Measurements from ENCODE around the gene LBHD1.

LBHD1 gene

DNA sequence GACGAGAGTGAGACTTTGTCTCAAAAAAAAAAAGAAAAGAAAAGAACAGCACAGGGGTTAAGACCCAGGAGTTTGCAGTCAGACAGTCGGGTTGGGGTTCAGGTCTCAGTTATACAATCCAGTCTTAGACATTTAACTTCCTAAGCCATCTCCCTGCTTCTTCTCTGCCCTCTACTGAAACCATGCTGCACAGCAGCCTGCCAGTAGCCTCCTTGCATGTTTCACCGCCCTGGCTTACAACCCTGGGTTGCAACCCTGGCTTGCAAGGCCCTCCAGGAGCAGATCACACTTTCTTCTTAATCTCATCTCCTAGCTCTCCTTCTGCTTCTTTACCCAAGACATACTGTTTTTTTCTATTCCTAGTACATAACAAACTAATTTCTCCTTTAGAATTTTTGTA is 44.4 kb downstream of the LBHD1 start:
- Histone ChIP-seq H4K91ac (ENCODE audit: low read depth, low read length) (no peak overlapping the region), H4K8ac (ENCODE audit: low read depth, low read length) (no peak overlapping the region), H4K12ac (ENCODE audit: low read depth, low read length) (no peak overlapping the region), H3K4me1 (ENCODE audit: control insufficient read depth in 1 of 2, insufficient read depth in 2 of 2, low read length in 2 of 2) (no peaks in the 10 kb centered on the region), H3K9me3 (ENCODE audit: insufficient read depth, low read depth, low read length) (no peaks in the 10 kb centered on the region), H3K23ac (ENCODE audit: low read length) (no peak overlapping the region), H3K4me3 (ENCODE audit: low read depth, low read length) (no peak overlapping the region), H2AFZ (ENCODE audit: insufficient read depth, low read length, poor library complexity) (no peak overlapping the region), H3K27me3 (ENCODE audit: insufficient read depth, low read length) (no peaks in the 10 kb centered on the region), H2BK120ac (ENCODE audit: insufficient read depth, low read length, poor library complexity) (no peak overlapping the region), H3K79me1 (ENCODE audit: low read length) (no peaks in the 10 kb centered on the region), H2BK5ac (ENCODE audit: low read depth, low read length, poor library complexity) (no peak overlapping the region), H3K36me3 (ENCODE audit: control insufficient read depth in 1 of 2, insufficient read depth in 2 of 2, low read length in 2 of 2) (peaks cover 71% of the 10 kb centered on the region in 2 experiments), H3K27ac (ENCODE audit: low read depth, low read length) (no peak overlapping the region), H3K4ac (ENCODE audit: low read depth, low read length) (no peak overlapping the region), H3K14ac (ENCODE audit: low read length) (no peak overlapping the region), H3K9ac (ENCODE audit: low read length) (no peak overlapping the region), H3K18ac (ENCODE audit: low read length) (no peak overlapping the region), H2AK5ac (ENCODE audit: low read length) (no peak overlapping the region), H2BK12ac (ENCODE audit: low read length) (no peak overlapping the region), H3K4me2 (ENCODE audit: low read length) (no peak overlapping the region), H3K79me2 (ENCODE audit: control insufficient read depth, insufficient read depth, low read length, poor library complexity) (no peaks in the 10 kb centered on the region)
- DNase-seq, result no peak
- no CpG with 5 or more reads among the region's 3 CpGs for WGBS (ENCODE audit: extremely low coverage, insufficient coverage, insufficient read length)

DNA sequence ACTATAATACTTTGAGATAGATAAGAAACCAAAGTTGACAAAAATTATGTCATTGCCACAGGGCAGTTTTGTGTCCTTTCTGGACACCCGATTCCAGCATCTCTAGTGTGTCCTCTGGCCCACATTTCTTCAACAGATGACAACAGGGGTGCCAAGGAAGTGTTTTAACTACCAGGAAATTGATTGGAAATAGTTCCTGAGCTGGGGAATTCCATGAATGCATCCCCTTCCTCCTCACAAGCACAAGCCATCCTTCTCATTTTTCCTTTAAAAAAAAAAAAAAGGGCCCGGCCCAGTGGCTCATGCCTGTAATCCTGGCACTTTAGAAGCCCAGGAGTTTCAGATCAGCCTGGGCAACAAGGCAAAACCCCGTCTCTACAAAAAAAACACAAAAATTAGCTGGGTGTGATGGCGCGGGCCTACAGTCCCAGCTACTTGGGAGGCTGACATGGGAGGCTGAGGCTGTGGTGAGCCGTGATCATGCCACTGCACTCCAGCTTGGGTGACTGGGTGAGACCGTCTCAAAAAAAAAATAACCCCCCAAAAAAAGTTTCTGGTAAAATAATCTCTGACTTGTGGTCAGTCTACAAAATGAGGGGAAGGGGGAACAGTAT is 49.5 kb downstream of the LBHD1 start:
- no peak overlapping the region for H3K18ac ChIP-seq (ENCODE audit: low read length)
- peak overlapping the region; percentile 93 for H3K4me2 ChIP-seq (ENCODE audit: low read length)
- H3K4me1 ChIP-seq (ENCODE audit: control insufficient read depth in 1 of 2, insufficient read depth in 2 of 2, low read length in 2 of 2), result peaks cover 3 to 7% of the 10 kb centered on the region in 2 experiments
- no CpG with 5 or more reads among the region's 7 CpGs for WGBS (ENCODE audit: extremely low coverage, insufficient coverage, insufficient read length)
- no peak overlapping the region for H2BK120ac ChIP-seq (ENCODE audit: insufficient read depth, low read length, poor library complexity)
- peaks cover 25 to 28% of the 10 kb centered on the region in 2 experiments for H3K36me3 ChIP-seq (ENCODE audit: control insufficient read depth in 1 of 2, insufficient read depth in 2 of 2, low read length in 2 of 2)
- H4K91ac ChIP-seq (ENCODE audit: low read depth, low read length), result no peak overlapping the region
- no peak overlapping the region for H2BK5ac ChIP-seq (ENCODE audit: low read depth, low read length, poor library complexity)
- no peak overlapping the region for H3K4ac ChIP-seq (ENCODE audit: low read depth, low read length)
- no peak for DNase-seq
- no peak overlapping the region for H3K9ac ChIP-seq (ENCODE audit: low read length)
- H4K8ac ChIP-seq (ENCODE audit: low read depth, low read length), result peak overlapping the region; percentile 37
- H2AFZ ChIP-seq (ENCODE audit: insufficient read depth, low read length, poor library complexity), result no peak overlapping the region
- no peak overlapping the region for H3K4me3 ChIP-seq (ENCODE audit: low read depth, low read length)
- H3K79me2 ChIP-seq (ENCODE audit: control insufficient read depth, insufficient read depth, low read length, poor library complexity), result peaks cover 3% of the 10 kb centered on the region
- H4K12ac ChIP-seq (ENCODE audit: low read depth, low read length), result no peak overlapping the region
- no peak overlapping the region for H2AK5ac ChIP-seq (ENCODE audit: low read length)
- H2BK12ac ChIP-seq (ENCODE audit: low read length), result no peak overlapping the region
- H3K27me3 ChIP-seq (ENCODE audit: insufficient read depth, low read length), result no peaks in the 10 kb centered on the region
- peaks cover 3% of the 10 kb centered on the region for H3K79me1 ChIP-seq (ENCODE audit: low read length)
- H3K23ac ChIP-seq (ENCODE audit: low read length), result no peak overlapping the region
- no peaks in the 10 kb centered on the region for H3K9me3 ChIP-seq (ENCODE audit: insufficient read depth, low read depth, low read length)
- no peak overlapping the region for H3K14ac ChIP-seq (ENCODE audit: low read length)
- peak overlapping the region; percentile 29 for H3K27ac ChIP-seq (ENCODE audit: low read depth, low read length)

DNA sequence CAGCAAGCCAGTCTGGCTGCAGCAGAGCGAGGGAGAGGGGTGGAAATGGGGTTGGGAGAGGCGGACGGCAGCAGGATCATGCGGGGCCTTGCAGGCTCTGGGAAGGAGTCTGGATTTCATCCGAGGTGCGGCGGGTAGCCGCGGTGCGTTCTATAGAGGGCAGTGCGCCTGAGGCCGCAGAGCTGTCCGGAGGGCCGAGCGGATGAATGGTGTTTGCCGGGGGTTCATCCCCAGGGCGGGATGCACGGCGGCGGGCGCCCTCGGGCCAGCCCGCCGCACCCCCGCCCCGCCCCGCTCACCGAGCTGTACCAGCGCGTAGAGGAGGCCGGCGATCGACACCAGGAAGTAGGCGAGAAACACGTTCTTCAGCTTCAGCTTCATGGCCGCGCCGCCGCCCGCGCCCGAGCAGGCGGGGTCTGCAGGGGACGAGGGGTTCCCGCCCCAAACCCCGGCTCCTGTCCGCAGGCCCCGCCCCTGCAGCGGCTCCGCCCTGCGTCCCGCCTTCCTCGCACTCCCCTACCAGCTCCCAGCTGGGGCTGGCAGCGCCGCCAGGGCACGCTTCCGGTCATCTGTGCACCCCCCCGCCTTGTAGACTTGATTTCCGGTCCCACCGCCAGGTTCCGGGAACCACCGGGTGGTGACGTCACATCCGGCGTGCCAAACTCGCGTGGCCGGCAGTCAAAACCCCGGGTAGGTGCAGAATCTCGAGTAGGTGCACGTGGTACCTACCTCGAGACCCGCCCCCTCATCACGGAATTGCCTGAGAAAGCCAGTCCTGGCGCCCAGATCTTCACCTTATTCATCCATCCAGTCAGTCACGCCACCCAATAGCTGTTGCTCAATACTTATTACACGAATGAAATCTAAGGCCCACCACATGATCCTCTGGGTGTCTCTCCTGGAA is 50.2 kb downstream of the LBHD1 start, which contains the start of gene B3GAT3:
B3GAT3 (minus strand) TSS at position 420 of the 904 bp plus-strand sequence; CDS start at position 381, 39 bp downstream.
- no CpG with 5 or more reads among the region's 77 CpGs for WGBS (ENCODE audit: extremely low coverage, insufficient coverage, insufficient read length)
- peaks cover 3% of the 10 kb centered on the region for H3K79me2 ChIP-seq (ENCODE audit: control insufficient read depth, insufficient read depth, low read length, poor library complexity)

DNA sequence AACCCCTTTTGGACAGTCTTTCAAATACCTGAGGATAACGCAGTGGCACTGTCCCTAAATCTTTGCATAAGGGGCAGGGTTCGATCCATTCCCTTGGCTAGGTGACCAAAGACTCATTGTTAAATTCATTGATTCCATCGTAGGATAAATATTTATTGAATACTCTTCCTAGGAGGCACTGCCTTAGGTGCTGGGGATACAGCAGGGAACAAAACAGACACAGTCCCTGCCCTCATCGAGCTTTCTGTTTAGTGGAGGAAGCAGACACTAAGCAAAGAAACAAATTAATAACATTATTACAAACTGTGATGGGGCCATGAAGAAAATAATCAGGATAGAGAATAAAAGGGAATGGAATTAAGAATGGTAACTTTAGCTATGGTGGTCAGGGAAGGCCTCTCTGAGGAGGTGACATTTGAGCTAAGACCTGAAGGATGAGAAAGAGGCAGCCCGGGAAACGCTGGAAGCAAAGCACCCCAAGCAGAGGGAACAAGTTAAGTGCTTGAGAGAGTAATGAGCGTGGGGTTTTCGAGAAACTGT is 51.0 kb downstream of the LBHD1 start:
- Histone ChIP-seq H3K4me3 (ENCODE audit: low read depth, low read length) (peak overlapping the region; percentile 82), H2BK120ac (ENCODE audit: insufficient read depth, low read length, poor library complexity) (no peak overlapping the region), H3K27ac (ENCODE audit: low read depth, low read length) (peak overlapping the region; percentile 74), H3K9ac (ENCODE audit: low read length) (peak overlapping the region; percentile 91), H3K4ac (ENCODE audit: low read depth, low read length) (peak overlapping the region; percentile 32), H4K8ac (ENCODE audit: low read depth, low read length) (peak overlapping the region; percentile 49), H3K23ac (ENCODE audit: low read length) (no peak overlapping the region), H3K36me3 (ENCODE audit: control insufficient read depth in 1 of 2, insufficient read depth in 2 of 2, low read length in 2 of 2) (peaks cover 24 to 26% of the 10 kb centered on the region in 2 experiments), H4K91ac (ENCODE audit: low read depth, low read length) (peak overlapping the region; percentile 58), H3K9me3 (ENCODE audit: insufficient read depth, low read depth, low read length) (no peaks in the 10 kb centered on the region), H3K79me2 (ENCODE audit: control insufficient read depth, insufficient read depth, low read length, poor library complexity) (peaks cover 3% of the 10 kb centered on the region), H3K4me2 (ENCODE audit: low read length) (peak overlapping the region; percentile 93), H4K12ac (ENCODE audit: low read depth, low read length) (peak overlapping the region; percentile 24), H2AK5ac (ENCODE audit: low read length) (peak overlapping the region; percentile 31), H2BK5ac (ENCODE audit: low read depth, low read length, poor library complexity) (peak overlapping the region; percentile 18), H3K79me1 (ENCODE audit: low read length) (peaks cover 3% of the 10 kb centered on the region), H2AFZ (ENCODE audit: insufficient read depth, low read length, poor library complexity) (peak overlapping the region; percentile 17), H3K27me3 (ENCODE audit: insufficient read depth, low read length) (no peaks in the 10 kb centered on the region), H3K14ac (ENCODE audit: low read length) (peak overlapping the region; percentile 60), H2BK12ac (ENCODE audit: low read length) (no peak overlapping the region), H3K18ac (ENCODE audit: low read length) (peak overlapping the region; percentile 28), H3K4me1 (ENCODE audit: control insufficient read depth in 1 of 2, insufficient read depth in 2 of 2, low read length in 2 of 2) (peaks cover 3 to 7% of the 10 kb centered on the region in 2 experiments)
- no CpG with 5 or more reads among the region's 8 CpGs for WGBS (ENCODE audit: extremely low coverage, insufficient coverage, insufficient read length)
- no peak for DNase-seq

More for the DNA sequence above, 50.2 kb downstream of the LBHD1 start, which contains the start of gene B3GAT3:
- peak within 1 kb of the TSS; percentile 17 for H2AFZ ChIP-seq (ENCODE audit: insufficient read depth, low read length, poor library complexity)
- H3K4me2 ChIP-seq (ENCODE audit: low read length), result peak within 1 kb of the TSS; percentile 93
- peak within 1 kb of the TSS; percentile 31 for H2AK5ac ChIP-seq (ENCODE audit: low read length)
- peaks cover 3 to 7% of the 10 kb centered on the region in 2 experiments for H3K4me1 ChIP-seq (ENCODE audit: control insufficient read depth in 1 of 2, insufficient read depth in 2 of 2, low read length in 2 of 2)
- peak within 1 kb of the TSS; percentile 77 for H4K8ac ChIP-seq (ENCODE audit: low read depth, low read length)
- peaks cover 25 to 26% of the 10 kb centered on the region in 2 experiments for H3K36me3 ChIP-seq (ENCODE audit: control insufficient read depth in 1 of 2, insufficient read depth in 2 of 2, low read length in 2 of 2)
- no peaks in the 10 kb centered on the region for H3K9me3 ChIP-seq (ENCODE audit: insufficient read depth, low read depth, low read length)
- peak within 1 kb of the TSS; percentile 60 for H3K14ac ChIP-seq (ENCODE audit: low read length)
- H3K27me3 ChIP-seq (ENCODE audit: insufficient read depth, low read length), result no peaks in the 10 kb centered on the region
- DNase-seq, result peak; percentile 99 to 100
- H2BK12ac ChIP-seq (ENCODE audit: low read length), result no peak within 1 kb of the TSS
- peak within 1 kb of the TSS; percentile 28 for H3K18ac ChIP-seq (ENCODE audit: low read length)
- peaks cover 3% of the 10 kb centered on the region for H3K79me1 ChIP-seq (ENCODE audit: low read length)
- peak within 1 kb of the TSS; percentile 82 for H3K4me3 ChIP-seq (ENCODE audit: low read depth, low read length)
- H3K9ac ChIP-seq (ENCODE audit: low read length), result peak within 1 kb of the TSS; percentile 91
- no peak within 1 kb of the TSS for H3K23ac ChIP-seq (ENCODE audit: low read length)
- peak within 1 kb of the TSS; percentile 74 for H3K27ac ChIP-seq (ENCODE audit: low read depth, low read length)
- no peak within 1 kb of the TSS for H2BK120ac ChIP-seq (ENCODE audit: insufficient read depth, low read length, poor library complexity)
- peak within 1 kb of the TSS; percentile 32 for H3K4ac ChIP-seq (ENCODE audit: low read depth, low read length)
- H4K12ac ChIP-seq (ENCODE audit: low read depth, low read length), result peak within 1 kb of the TSS; percentile 24
- peak within 1 kb of the TSS; percentile 58 for H4K91ac ChIP-seq (ENCODE audit: low read depth, low read length)
- peak within 1 kb of the TSS; percentile 18 for H2BK5ac ChIP-seq (ENCODE audit: low read depth, low read length, poor library complexity)

All from trophoblast cell (in vitro differentiated cells and primary cell).